ENCODE measurements around the gene SPC24.
"Not testable (repeated sequence)": the region's sequence is repeated elsewhere in the genome, so short reads cannot be mapped to it uniquely, and the experiment has no call there.

Gene SPC24

GRCh38 chr19:11191273-11191755, 35.7 kb upstream of the SPC24 start:
- no peak for TF ChIP-seq CTCF (IDR thresholded peaks at IDR 0.05; ENCODE audit: insufficient read depth, low read depth, low read length, missing control alignments)
- no peak overlapping the region for H3K4me3 ChIP-seq (ENCODE audit: low read length)
- no peak for DNase-seq (ENCODE audit: low read depth)

DNA sequence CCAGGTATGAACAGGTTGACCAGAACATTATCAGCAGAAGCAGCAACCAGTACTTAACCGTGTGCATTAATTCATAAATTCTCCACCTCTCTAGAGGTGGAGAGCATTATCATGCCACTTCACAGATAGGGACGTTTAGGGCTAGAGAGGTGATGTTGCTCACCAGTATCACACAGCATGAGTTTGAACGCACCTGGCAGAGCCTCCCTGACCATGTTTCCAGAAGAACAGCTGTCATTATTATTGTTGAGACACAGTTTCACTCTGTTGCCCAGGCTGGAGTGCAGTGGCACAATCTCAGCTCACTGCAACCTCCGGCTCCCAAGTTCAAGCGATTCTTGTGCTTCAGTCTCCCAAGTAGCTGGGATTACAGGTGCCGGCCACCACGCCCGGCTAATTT, 34.9 kb upstream of the SPC24 start:
- no peak for TF ChIP-seq CTCF (IDR thresholded peaks at IDR 0.05; ENCODE audit: insufficient read depth, low read depth, low read length, missing control alignments)
- H3K4me3 ChIP-seq (ENCODE audit: low read length): no peak overlapping the region
- DNase-seq (ENCODE audit: low read depth): no peak

DNA sequence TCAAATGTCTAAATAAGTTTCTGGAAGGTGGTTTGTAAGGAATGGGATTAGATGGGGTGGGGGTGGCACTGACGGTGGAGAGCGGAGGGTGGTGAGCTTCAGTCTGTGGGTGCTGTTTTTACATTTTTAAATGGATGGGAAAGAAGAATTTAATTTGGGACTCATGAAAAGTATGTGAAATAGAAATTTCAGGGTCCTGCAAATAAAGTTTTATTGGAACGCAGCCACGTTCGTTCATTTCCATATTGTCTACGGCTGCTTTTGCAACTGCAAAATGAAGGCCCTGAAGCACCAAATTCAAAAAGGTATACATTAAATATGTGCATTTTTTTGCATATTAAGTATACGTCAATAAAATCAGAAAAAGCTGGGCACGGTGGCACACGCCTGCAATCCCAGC, 31.9 kb upstream of the SPC24 start:
- DNase-seq (ENCODE audit: low read depth): no peak
- TF ChIP-seq CTCF (IDR thresholded peaks at IDR 0.05; ENCODE audit: insufficient read depth, low read depth, low read length, missing control alignments): no peak
- H3K4me3 ChIP-seq (ENCODE audit: low read length): no peak overlapping the region

GRCh38 chr19:11182994-11183393, 27.4 kb upstream of the SPC24 start:
- DNase-seq (ENCODE audit: low read depth): no peak
- no peak overlapping the region for H3K4me3 ChIP-seq (ENCODE audit: low read length)
- no peak for TF ChIP-seq CTCF (IDR thresholded peaks at IDR 0.05; ENCODE audit: insufficient read depth, low read depth, low read length, missing control alignments)

GRCh38 chr19:11181488-11181887, 25.9 kb upstream of the SPC24 start:
- H3K4me3 ChIP-seq (ENCODE audit: low read length): no peak overlapping the region
- DNase-seq (ENCODE audit: low read depth): no peak
- no peak for TF ChIP-seq CTCF (IDR thresholded peaks at IDR 0.05; ENCODE audit: insufficient read depth, low read depth, low read length, missing control alignments)

DNA sequence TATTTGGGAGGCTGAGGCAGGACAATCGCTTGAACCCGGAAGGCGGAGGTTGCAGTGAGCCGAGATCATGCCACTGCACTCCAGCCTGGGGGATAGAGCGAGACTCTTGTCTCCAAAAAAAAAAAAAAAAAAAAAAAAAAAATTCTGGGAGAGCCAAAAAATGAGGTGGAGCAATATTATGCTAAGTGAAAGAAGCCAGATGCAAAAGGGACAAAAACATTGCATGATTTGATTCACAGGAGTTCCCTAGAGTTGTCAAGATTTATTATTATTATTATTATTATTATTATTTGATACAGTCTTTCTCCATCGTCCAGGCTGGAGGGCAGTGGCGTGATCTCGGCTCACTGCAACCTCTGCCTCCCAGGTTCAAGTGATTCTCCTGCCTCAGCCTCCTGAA, 25.4 kb upstream of the SPC24 start:
- not testable (repeated sequence) for H3K4me3 ChIP-seq (ENCODE audit: low read length); DNase-seq (ENCODE audit: low read depth)

GRCh38 chr19:11180346-11180745, 24.8 kb upstream of the SPC24 start:
- no peak for DNase-seq (ENCODE audit: low read depth)
- H3K4me3 ChIP-seq (ENCODE audit: low read length): no peak overlapping the region
- no peak for TF ChIP-seq CTCF (IDR thresholded peaks at IDR 0.05; ENCODE audit: insufficient read depth, low read depth, low read length, missing control alignments)
